ENCODE measurements around the gene AUTS2. TPM values are rescaled to one million over a fixed set of nuclear protein-coding genes. Genes with fewer than 3 reads are reported as not detected.
"Not testable (repeated sequence)": the region's sequence is repeated elsewhere in the genome, so short reads cannot be mapped to it uniquely, and the experiment has no call there.

Gene AUTS2
- total RNA-seq, 2 donors from 2014 or later: 8.6 TPM

GRCh38 chr7:69776611-69777010, 178.3 kb downstream of the AUTS2 start:
- H3K4me3 ChIP-seq: no peak overlapping the region
- H3K4me1 ChIP-seq: peaks cover 0 to 21% of the 10 kb centered on the region in 2 donors
- H3K27me3 ChIP-seq: no peaks in the 10 kb centered on the region
- no peaks in the 10 kb centered on the region for H3K9me3 ChIP-seq
- no peak overlapping the region for H3K27ac ChIP-seq
- no peak for DNase-seq (ENCODE audit: low spot score)
- no peaks in the 10 kb centered on the region for H3K36me3 ChIP-seq
- no peak for TF ChIP-seq CTCF (IDR thresholded peaks at IDR 0.05)

GRCh38 chr7:69778138-69778537, 179.9 kb downstream of the AUTS2 start:
- no peaks in the 10 kb centered on the region for H3K27me3 ChIP-seq
- H3K4me3 ChIP-seq: no peak overlapping the region
- no peaks in the 10 kb centered on the region for H3K9me3 ChIP-seq
- DNase-seq (ENCODE audit: low spot score): no peak
- no peak overlapping the region for H3K27ac ChIP-seq
- TF ChIP-seq CTCF (IDR thresholded peaks at IDR 0.05): no peak
- H3K4me1 ChIP-seq: peaks cover 0 to 34% of the 10 kb centered on the region in 2 donors
- H3K36me3 ChIP-seq: no peaks in the 10 kb centered on the region

GRCh38 chr7:69780379-69780778, 182.1 kb downstream of the AUTS2 start:
- H3K36me3 ChIP-seq: no peaks in the 10 kb centered on the region
- H3K27me3 ChIP-seq: no peaks in the 10 kb centered on the region
- no peak for DNase-seq (ENCODE audit: low spot score)
- H3K4me1 ChIP-seq: peaks cover 0 to 40% of the 10 kb centered on the region in 2 donors
- no peak overlapping the region for H3K4me3 ChIP-seq
- TF ChIP-seq CTCF (IDR thresholded peaks at IDR 0.05): no peak
- no peak overlapping the region for H3K27ac ChIP-seq
- H3K9me3 ChIP-seq: no peaks in the 10 kb centered on the region

- peak; percentile 63 for DNase-seq (ENCODE audit: low spot score)
- Histone ChIP-seq H3K9me3 (no peaks in the 10 kb centered on the region), H3K4me1 (peaks cover 0 to 33% of the 10 kb centered on the region in 2 donors), H3K27me3 (no peaks in the 10 kb centered on the region), H3K27ac (peak overlapping the region in 1 of 2 donors; percentile 7), H3K36me3 (no peaks in the 10 kb centered on the region), H3K4me3 (no peak overlapping the region)
- TF ChIP-seq CTCF (IDR thresholded peaks at IDR 0.05): no peak
Measured at GRCh38 chr7:69781412-69781846, 183.2 kb downstream of the AUTS2 start.

GRCh38 chr7:69782917-69783684, 184.8 kb downstream of the AUTS2 start:
- no peak overlapping the region for H3K27ac ChIP-seq
- no peaks in the 10 kb centered on the region for H3K36me3 ChIP-seq
- no peak overlapping the region for H3K4me3 ChIP-seq
- peaks cover 0 to 39% of the 10 kb centered on the region in 2 donors for H3K4me1 ChIP-seq
- TF ChIP-seq CTCF (IDR thresholded peaks at IDR 0.05): no peak
- DNase-seq (ENCODE audit: low spot score): peak; percentile 71
- no peaks in the 10 kb centered on the region for H3K9me3 ChIP-seq
- H3K27me3 ChIP-seq: no peaks in the 10 kb centered on the region

GRCh38 chr7:69786130-69786529, 187.9 kb downstream of the AUTS2 start:
- not testable (repeated sequence) for H3K9me3 ChIP-seq; H3K4me3 ChIP-seq; H3K36me3 ChIP-seq; H3K27ac ChIP-seq; H3K27me3 ChIP-seq; DNase-seq (ENCODE audit: low spot score)
- H3K4me1 ChIP-seq: peaks cover 0 to 44% of the 10 kb centered on the region in 2 donors

Data from right atrium auricular region (tissue), 2 donors.